Esophagus muscularis mucosa (tissue), 3 donors: Measurements from ENCODE around the gene TTC9.
"Not testable (repeated sequence)": the region's sequence is repeated elsewhere in the genome, so short reads cannot be mapped to it uniquely, and the experiment has no call there.

Experiments
- CTCF ChIP-seq, 3 experiments: fragments of 200-600 bp in 2 of 3; fragments of 450-650 bp in 1 of 3; sonication (generic) in 2 of 3; IDR thresholded peaks; one replicate each; pipeline ENCODE4 v1.5.1; 2017 to 2019; ENCODE audit warnings: antibody characterized with exemption in 3 of 3, mild to moderate bottlenecking in 2 of 3, moderate library complexity in 1 of 3
- POLR2AphosphoS5 ChIP-seq, 2 donors: sonication (generic); formaldehyde crosslinking; IDR thresholded peaks; one replicate each; pipeline ENCODE4 v1.6.1; 2017; ENCODE audit warnings: antibody characterized with exemption in 2 of 2

- not testable (repeated sequence) for TF ChIP-seq CTCF, POLR2AphosphoS5 (IDR thresholded peaks at IDR 0.05)
Observed at GRCh38 chr14:70703621-70704168, 62.0 kb downstream of the TTC9 start.
